SK-N-SH (cell line): ENCODE data around the gene KIF13A. TPM values are rescaled to one million over a fixed set of nuclear protein-coding genes. Genes with fewer than 3 reads are reported as not detected.

Source experiments
- CTCF ChIA-PET: fragments of 300-600, 350-600 bp; formaldehyde crosslinking; extraction: SDS; loops from one replicate; lab custom pipeline; 2021; lab: Yijun Ruan, JAX
- POLR2A ChIA-PET: fragments of 350-600 bp; sonication (Branson Sonifier 250); formaldehyde crosslinking; extraction: SDS; loops from one replicate; lab custom pipeline; 2020; ENCODE audit warnings: antibody characterized with exemption, inconsistent platforms; lab: Yijun Ruan, JAX
- DNase-seq: peaks from one replicate; pipeline ENCODE4 v3.0.0; 2012
- H2AFZ ChIP-seq: fragments of 200-600 bp; sonication (generic); 2 replicates; pipeline ENCODE4 v1.8.1; 2016; ENCODE audit warnings: antibody characterized with exemption, mild to moderate bottlenecking, low read depth
- H3F3A ChIP-seq: fragments of 200-600 bp; sonication (generic); replicated peaks from 2 replicates; pipeline ENCODE3; 2016; ENCODE audit warnings: antibody characterized with exemption, mild to moderate bottlenecking; ENCODE audit not compliant: insufficient read depth
- H3K27ac ChIP-seq, 2 experiments: fragments of 200-500 bp in 1 of 2; fragments of 200-600 bp in 1 of 2; sonication (Bioruptor generic) in 1 of 2; sonication (generic), shearing (Covaris generic) in 1 of 2; 2 replicates each; pipeline versions ENCODE4 v1.5.1 to v1.6.1; 2014 to 2016; ENCODE audit warnings: low read depth in 2 of 2, inconsistent platforms in 1 of 2, low read length in 1 of 2, mild to moderate bottlenecking in 1 of 2, mixed read lengths in 1 of 2
- H3K27me3 ChIP-seq: fragments of 200-600 bp; sonication (generic), shearing (Covaris generic); 2 replicates; pipeline ENCODE4 v1.6.1; 2016; ENCODE audit warnings: mixed run types; ENCODE audit not compliant: insufficient read depth
- H3K36me3 ChIP-seq, 2 experiments: fragments of 200-500 bp in 1 of 2; fragments of 200-600 bp in 1 of 2; sonication (Bioruptor generic) in 1 of 2; sonication (generic) in 1 of 2; replicated peaks in 1 of 2; 2 replicates each; pipeline versions ENCODE3 to v1.5.1; 2014 to 2016; ENCODE audit warnings: low read length in 1 of 2, mild to moderate bottlenecking in 1 of 2; ENCODE audit not compliant: insufficient read depth in 2 of 2, control insufficient read depth in 1 of 2
- H3K4me1 ChIP-seq, 2 experiments: fragments of 200-500 bp in 1 of 2; fragments of 200-600 bp in 1 of 2; sonication (Bioruptor generic) in 1 of 2; sonication (generic), shearing (Covaris generic) in 1 of 2; 2 replicates each; pipeline versions ENCODE4 v1.5.1 to v1.6.1; 2014 to 2016; ENCODE audit warnings: low read depth in 1 of 2, low read length in 1 of 2, mixed run types in 1 of 2; ENCODE audit not compliant: insufficient read depth in 2 of 2, control insufficient read depth in 1 of 2
- H3K4me2 ChIP-seq: fragments of 200-600 bp; sonication (generic), shearing (Covaris generic); 2 replicates; pipeline ENCODE4 v1.6.1; 2017; ENCODE audit warnings: mixed run types
- H3K4me3 ChIP-seq, 2 experiments: fragments of 200-500 bp in 1 of 2; fragments of 200-600 bp in 1 of 2; sonication (Bioruptor generic) in 1 of 2; sonication (generic), shearing (Covaris generic) in 1 of 2; 2 replicates each; pipeline versions ENCODE4 v1.5.1 to v1.8.1; 2014 to 2016; ENCODE audit warnings: low read depth in 2 of 2, inconsistent platforms in 1 of 2, low read length in 1 of 2, mild to moderate bottlenecking in 1 of 2, mixed read lengths in 1 of 2, moderate library complexity in 1 of 2
- H3K79me2 ChIP-seq: fragments of 200-600 bp; sonication (generic); 2 replicates; pipeline ENCODE4 v1.8.1; 2017; ENCODE audit warnings: mild to moderate bottlenecking; ENCODE audit not compliant: insufficient read depth
- H3K9ac ChIP-seq: fragments of 200-600 bp; sonication (generic); 2 replicates; pipeline ENCODE4 v1.6.1; 2017; ENCODE audit warnings: mixed run types
- H3K9me2 ChIP-seq: fragments of 200-600 bp; sonication (generic); 2 replicates; pipeline ENCODE4 v1.6.1; 2017; ENCODE audit warnings: mixed run types
- H3K9me3 ChIP-seq: fragments of 200-600 bp; sonication (generic); 2 replicates; pipeline ENCODE4 v1.6.1; 2017; ENCODE audit warnings: mixed run types, mild to moderate bottlenecking, moderate library complexity
- H4K20me1 ChIP-seq: fragments of 200-600 bp; sonication (generic); 2 replicates; pipeline ENCODE4 v1.6.1; 2017; ENCODE audit warnings: mild to moderate bottlenecking, mixed run types; ENCODE audit not compliant: insufficient read depth
- CTCF ChIP-seq: fragments of 200-600 bp; sonication (generic); IDR thresholded peaks from 2 replicates; pipeline ENCODE4 v1.6.1; 2017; ENCODE audit warnings: antibody characterized with exemption, mild to moderate bottlenecking, moderate library complexity
- EP300 ChIP-seq, 2 experiments: IDR thresholded peaks; 2 replicates each; pipeline versions ENCODE4 v1.4.0 to v1.6.1; 2012; ENCODE audit warnings: borderline replicate concordance in 1 of 2, low read depth in 1 of 2, low read length in 1 of 2
- EZH2phosphoT487 ChIP-seq: fragments of 200-600 bp; sonication (generic); IDR thresholded peaks from 2 replicates; pipeline ENCODE4 v1.6.1; 2017; ENCODE audit warnings: low read depth, mixed run types, mild to moderate bottlenecking, antibody characterized with exemption, moderate library complexity, borderline replicate concordance
- FOXJ3 ChIP-seq: sonication (generic); formaldehyde crosslinking; IDR thresholded peaks from 2 replicates; pipeline ENCODE4 v1.5.1; 2020; ENCODE audit warnings: mild to moderate bottlenecking, missing genetic modification reagents
- GABPA ChIP-seq: IDR thresholded peaks from 2 replicates; pipeline ENCODE4 v1.4.0; 2012; ENCODE audit warnings: low read depth, mild to moderate bottlenecking
- IRF3 ChIP-seq: fragments of 150-350 bp; IDR thresholded peaks from 2 replicates; pipeline ENCODE4 v1.6.1; 2016; ENCODE audit warnings: mild to moderate bottlenecking, low read depth, low read length
- JUND ChIP-seq: IDR thresholded peaks from 2 replicates; pipeline ENCODE4 v1.4.0; 2012
- MAX ChIP-seq: IDR thresholded peaks from 2 replicates; pipeline ENCODE4 v1.4.0; 2012; ENCODE audit warnings: low read depth
- MEF2A ChIP-seq: IDR thresholded peaks from 2 replicates; pipeline ENCODE4 v1.4.0; 2012; ENCODE audit warnings: low read depth, borderline replicate concordance
- MXI1 ChIP-seq: IDR thresholded peaks from 2 replicates; pipeline ENCODE4 v1.6.1; 2012; ENCODE audit warnings: mild to moderate bottlenecking, low read depth, low read length, improper control_type of control experiment
- NFIC ChIP-seq: IDR thresholded peaks from 2 replicates; pipeline ENCODE4 v1.4.0; 2012; ENCODE audit warnings: borderline replicate concordance
- POLR2AphosphoS5 ChIP-seq: IDR thresholded peaks from 2 replicates; pipeline ENCODE4 v1.6.1; 2012; ENCODE audit warnings: low read depth, low read length
- RAD21 ChIP-seq: IDR thresholded peaks from 2 replicates; pipeline ENCODE4 v1.6.1; 2012; ENCODE audit warnings: mild to moderate bottlenecking, low read length
- RFX5 ChIP-seq: IDR thresholded peaks from 2 replicates; pipeline ENCODE4 v1.6.1; 2012; ENCODE audit warnings: mild to moderate bottlenecking, improper control_type of control experiment, low read length
- RXRA ChIP-seq: IDR thresholded peaks from 2 replicates; pipeline ENCODE4 v1.4.0; 2012; ENCODE audit warnings: low read depth, mild to moderate bottlenecking, borderline replicate concordance
- SIN3A ChIP-seq: IDR thresholded peaks from 2 replicates; pipeline ENCODE4 v1.6.1; 2012; ENCODE audit warnings: low read depth, mild to moderate bottlenecking, low read length, moderate library complexity, borderline replicate concordance
- SMC3 ChIP-seq: IDR thresholded peaks from 2 replicates; pipeline ENCODE4 v1.6.1; 2012; ENCODE audit warnings: low read depth, low read length, improper control_type of control experiment
- TAF1 ChIP-seq: IDR thresholded peaks from 2 replicates; pipeline ENCODE4 v1.6.1; 2012; ENCODE audit warnings: low read depth, mild to moderate bottlenecking, low read length, moderate library complexity, borderline replicate concordance
- TCF12 ChIP-seq: IDR thresholded peaks from 2 replicates; pipeline ENCODE4 v1.4.0; 2012
- ZBTB33 ChIP-seq: IDR thresholded peaks from 2 replicates; pipeline ENCODE4 v1.4.0; 2012; ENCODE audit warnings: low read depth, borderline replicate concordance
- whole genome bisulfite sequencing: methylation state at CpG from one replicate; pipeline ENCODE4 v1.1.6; 2017; ENCODE audit warnings: low lambda C conversion rate; 5-methylcytosine and 5-hydroxymethylcytosine counted together
- polyA plus RNA-seq, 3 experiments: library from polyadenylated mRNA; depleted of rRNA; stranded (reverse); fragments of >200 nt; gene quantifications; 2 replicates each; pipeline ENCODE4 v1.2.3, GENCODE V29; 2012

Gene KIF13A
- polyA plus RNA-seq, 1 of the 3 experiments (the other 2 are of a cell fraction), result 18.2 TPM

GRCh38 chr6:17941318-17941717 lies 46.1 kb downstream of the KIF13A start:
- H4K20me1 ChIP-seq, result no peaks in the 10 kb centered on the region
- peaks cover 92% of the 10 kb centered on the region for H3K79me2 ChIP-seq
- H3K27me3 ChIP-seq, result no peaks in the 10 kb centered on the region
- H3K9ac ChIP-seq, result no peak overlapping the region
- H3F3A ChIP-seq, result peaks cover 7% of the 10 kb centered on the region
- no peaks in the 10 kb centered on the region for H3K9me3 ChIP-seq
- H2AFZ ChIP-seq, result no peak overlapping the region
- no peak for DNase-seq
- ChIA-PET CTCF (no interaction called here), POLR2A (no interaction called here)
- no peak overlapping the region for H3K4me3 ChIP-seq
- no peaks in the 10 kb centered on the region for H3K36me3 ChIP-seq
- TF ChIP-seq SIN3A, result no peak
- no peak for TF ChIP-seq RXRA
- no peak for TF ChIP-seq JUND
- TF ChIP-seq POLR2AphosphoS5, result no peak
- TF ChIP-seq EZH2phosphoT487, result no peak
- TF ChIP-seq RAD21, result no peak
- no peak for TF ChIP-seq GABPA
- no peak for TF ChIP-seq FOXJ3
- TF ChIP-seq MXI1, result no peak
- no peak for TF ChIP-seq CTCF
- TF ChIP-seq RFX5, result no peak
- 93% methylated on average over 4 of the region's 4 CpGs for WGBS
- no peaks in the 10 kb centered on the region for H3K9me2 ChIP-seq
- peaks cover 5 to 15% of the 10 kb centered on the region in 2 experiments; a peak in 2 of 4 replicates for H3K4me1 ChIP-seq
- H3K27ac ChIP-seq, result no peak overlapping the region
- no peak overlapping the region for H3K4me2 ChIP-seq

- no peaks in the 10 kb centered on the region for H3K9me2 ChIP-seq
- no peak overlapping the region for H3K27ac ChIP-seq
- no peak overlapping the region for H2AFZ ChIP-seq
- ChIA-PET CTCF (no interaction called here), POLR2A (no interaction called here)
- H3K36me3 ChIP-seq, result no peaks in the 10 kb centered on the region
- H3K4me1 ChIP-seq, result peaks cover 8 to 14% of the 10 kb centered on the region in 2 experiments; a peak in 2 of 4 replicates
- 82% methylated on average over 6 of the region's 6 CpGs for WGBS
- DNase-seq, result peak; percentile 15
- H3K4me3 ChIP-seq, result no peak overlapping the region
- no peak overlapping the region for H3K4me2 ChIP-seq
- H4K20me1 ChIP-seq, result no peaks in the 10 kb centered on the region
- H3K27me3 ChIP-seq, result no peaks in the 10 kb centered on the region
- H3K9ac ChIP-seq, result no peak overlapping the region
- H3K9me3 ChIP-seq, result no peaks in the 10 kb centered on the region
- H3F3A ChIP-seq, result peaks cover 4% of the 10 kb centered on the region
- H3K79me2 ChIP-seq, result peaks cover 92% of the 10 kb centered on the region
- TF ChIP-seq TCF12 (no peak), JUND (no peak), CTCF (no peak), ZBTB33 (no peak), TAF1 (no peak), EP300 (IDR thresholded peaks at IDR 0.05; ENCODE audit: borderline replicate concordance in 1 of 2, low read depth in 1 of 2, low read length in 1 of 2) (no peak), MAX (no peak), MEF2A (no peak), IRF3 (no peak), NFIC (no peak), SMC3 (no peak), RXRA (no peak), POLR2AphosphoS5 (no peak)
These were observed 47.2 kb downstream of the KIF13A start for GRCh38 chr6:17940151-17940792.
